ENCODE results near the gene CCDC187. TPM values are rescaled to one million over a fixed set of nuclear protein-coding genes. Genes with fewer than 3 reads are reported as not detected.

Gene CCDC187
- polyA plus RNA-seq, 10 donors = 0.03 to 0.17 (median 0.06) TPM; not detected in 1

DNA sequence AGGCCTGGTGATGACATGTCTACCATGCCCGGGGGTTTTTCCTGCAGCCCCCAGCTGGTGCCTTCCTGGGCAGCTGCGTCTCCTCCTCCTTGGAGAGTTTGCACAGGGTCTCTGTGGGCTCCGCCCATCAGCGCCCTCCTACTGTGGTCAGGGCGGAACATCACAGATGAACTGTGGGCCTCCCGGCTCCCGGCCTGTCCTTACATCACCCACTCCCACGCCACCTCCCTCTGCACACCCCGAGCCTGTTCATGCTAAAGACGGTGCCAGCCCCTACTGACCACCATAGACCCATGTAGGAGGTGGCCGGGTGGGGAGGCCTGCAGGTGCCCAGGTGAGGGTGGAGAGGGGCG is 36.0 kb upstream of the CCDC187 start:
- DNase-seq = no peak

DNA sequence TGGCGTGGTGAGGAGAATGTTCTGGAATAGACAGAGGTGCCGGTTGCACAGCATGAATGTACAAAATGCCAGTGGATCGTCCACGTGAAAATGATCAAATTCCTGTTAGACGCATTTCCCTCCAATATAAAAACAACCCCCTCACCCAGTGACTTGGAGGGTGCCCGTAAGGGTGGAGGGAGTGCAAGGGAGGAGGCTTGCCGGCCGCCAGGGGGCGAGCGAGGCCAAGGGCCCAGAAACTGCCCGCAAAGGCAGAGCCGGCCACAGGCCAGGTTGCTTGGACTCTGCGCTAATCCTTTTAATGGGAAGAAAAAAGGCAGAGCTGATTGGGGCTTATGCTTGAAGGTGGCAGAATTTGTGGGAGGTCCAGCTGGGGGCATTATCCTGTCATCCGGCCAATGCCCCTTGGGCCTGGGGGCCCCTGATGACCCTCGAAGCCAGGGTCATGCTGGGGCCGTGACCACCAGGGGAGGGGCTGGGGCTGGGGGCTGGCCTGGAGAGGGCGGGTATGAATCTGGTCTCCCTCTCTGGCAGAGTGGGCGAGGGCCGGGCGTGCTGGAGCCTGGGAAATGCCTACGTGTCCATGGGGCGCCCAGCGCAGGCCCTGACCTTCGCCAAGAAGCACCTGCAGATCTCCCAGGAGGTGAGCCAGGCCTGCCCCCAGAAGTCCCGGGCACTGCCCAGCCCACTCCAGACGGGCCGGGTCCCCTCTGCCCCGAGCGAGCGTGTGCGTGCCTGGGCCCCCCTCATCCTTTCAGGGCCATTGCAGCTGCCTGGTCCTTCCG is 35.5 kb upstream of the CCDC187 start:
- DNase-seq = peak in 1 of 3 donors; percentile 70

DNA sequence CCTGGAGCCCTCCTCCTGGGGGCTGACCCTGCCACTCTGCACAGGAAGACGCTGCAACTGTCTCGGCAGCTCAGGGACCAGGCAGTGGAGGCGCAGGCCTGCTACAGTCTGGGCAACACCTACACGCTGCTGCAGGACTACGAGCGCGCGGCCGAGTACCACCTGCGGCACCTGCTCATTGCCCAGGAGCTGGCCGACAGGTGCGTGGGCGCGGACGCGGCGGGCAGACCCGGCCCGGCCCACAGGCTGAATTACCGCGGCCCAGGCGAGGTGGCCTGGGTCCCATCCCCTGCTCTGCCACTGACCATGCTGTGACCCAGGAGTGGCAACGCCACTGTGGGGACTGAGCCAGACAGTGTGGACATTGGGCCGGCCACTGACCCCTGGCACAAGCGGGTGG is 34.6 kb upstream of the CCDC187 start:
- DNase-seq = no peak

DNA sequence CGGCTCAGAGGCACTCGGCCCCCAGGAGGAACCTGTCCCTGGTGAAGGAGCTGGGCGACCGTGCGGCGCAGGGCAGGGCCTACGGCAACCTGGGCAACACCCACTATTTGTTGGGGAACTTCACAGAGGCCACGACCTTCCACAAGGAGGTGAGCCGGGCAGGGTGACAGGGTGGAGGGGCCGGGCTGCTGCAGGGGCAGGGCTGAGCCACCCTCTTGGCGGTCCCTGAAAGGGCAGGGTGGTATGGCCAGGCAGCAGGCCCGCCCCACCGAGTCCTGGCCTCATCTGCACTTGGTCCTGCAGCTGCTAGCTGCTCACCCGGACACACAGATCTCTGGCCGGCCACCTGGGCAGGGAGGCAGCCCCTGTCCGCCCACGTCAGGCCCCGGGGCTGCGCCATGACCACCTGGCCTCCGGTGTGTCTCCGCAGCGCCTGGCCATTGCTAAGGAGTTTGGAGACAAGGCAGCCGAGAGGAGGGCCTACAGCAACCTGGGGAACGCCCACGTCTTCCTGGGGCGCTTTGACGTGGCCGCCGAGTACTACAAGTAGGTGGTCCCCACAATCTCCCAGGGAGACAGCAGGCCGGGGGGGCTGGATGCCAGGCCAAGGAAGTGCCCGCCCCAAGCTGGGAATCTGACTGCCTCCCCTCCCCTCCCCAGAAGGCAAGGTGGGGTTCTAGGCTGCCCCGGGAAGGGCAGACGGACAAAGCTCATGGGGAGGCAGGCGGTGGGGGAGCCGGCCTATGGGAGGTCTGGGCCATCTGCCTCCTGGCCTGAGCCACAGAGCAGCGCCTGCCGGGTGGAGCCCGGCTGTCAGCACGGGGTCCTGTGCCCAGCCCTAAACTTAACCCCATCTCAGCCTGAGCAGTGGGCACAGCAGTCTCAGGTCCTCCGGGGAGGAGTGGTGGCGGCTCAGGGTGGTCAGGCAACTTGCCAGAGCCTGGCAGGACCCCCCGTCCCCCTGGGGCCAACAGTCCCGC is 33.8 kb upstream of the CCDC187 start:
- DNase-seq = no peak

DNA sequence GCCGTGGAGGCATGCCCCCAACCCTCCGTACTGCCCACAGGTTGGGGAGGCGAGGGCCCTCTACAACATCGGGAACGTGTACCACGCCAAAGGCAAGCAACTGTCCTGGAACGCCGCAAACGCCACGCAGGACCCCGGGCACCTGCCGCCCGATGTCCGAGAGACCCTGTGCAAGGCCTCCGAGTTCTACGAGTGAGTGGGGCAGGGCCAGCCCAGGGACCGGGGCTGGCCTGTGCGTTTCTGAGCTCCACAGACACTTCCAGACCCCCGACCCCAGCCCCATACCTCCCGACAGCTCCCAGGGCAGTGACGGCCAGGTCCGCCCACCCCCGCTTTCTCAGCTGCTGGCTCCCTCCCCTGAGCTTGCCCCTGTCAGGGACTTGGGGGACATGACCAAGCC is 33.0 kb upstream of the CCDC187 start:
- no peak for DNase-seq

DNA sequence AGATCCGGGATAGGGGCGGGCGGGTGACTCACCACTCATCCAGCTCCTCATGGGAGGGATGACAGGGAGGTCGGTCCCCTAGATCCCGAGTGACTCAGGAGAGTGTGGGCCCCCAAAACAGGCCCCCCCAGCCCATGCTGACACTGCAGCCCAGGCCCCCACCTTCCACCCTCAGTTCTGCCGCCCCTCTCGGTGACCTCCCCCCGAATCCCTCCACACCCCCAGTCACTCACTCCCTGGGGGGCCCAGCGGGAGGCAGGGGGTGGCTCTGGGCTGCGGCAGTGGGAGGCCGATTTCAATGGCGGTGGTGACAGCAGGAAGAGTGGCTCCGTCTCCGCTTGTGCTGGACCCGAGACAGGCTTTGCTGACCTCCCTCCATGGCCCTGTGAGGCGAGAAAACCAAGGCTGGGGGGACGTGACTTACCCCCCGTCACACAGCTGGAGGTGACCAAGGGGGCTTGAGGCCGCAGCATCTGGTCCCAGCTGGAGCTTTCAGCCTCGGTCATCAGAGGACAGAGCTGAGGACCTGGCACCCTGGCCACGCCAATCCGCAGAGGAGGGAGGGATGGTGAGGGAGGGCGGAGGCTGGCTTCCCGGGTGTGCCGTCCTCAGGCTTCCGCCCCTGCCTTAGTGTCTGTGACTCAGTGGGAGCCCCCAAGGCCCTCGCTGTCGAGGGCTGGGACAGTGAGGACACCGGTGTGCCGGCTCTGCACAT is 32.4 kb upstream of the CCDC187 start:
- DNase-seq = no peak

DNA sequence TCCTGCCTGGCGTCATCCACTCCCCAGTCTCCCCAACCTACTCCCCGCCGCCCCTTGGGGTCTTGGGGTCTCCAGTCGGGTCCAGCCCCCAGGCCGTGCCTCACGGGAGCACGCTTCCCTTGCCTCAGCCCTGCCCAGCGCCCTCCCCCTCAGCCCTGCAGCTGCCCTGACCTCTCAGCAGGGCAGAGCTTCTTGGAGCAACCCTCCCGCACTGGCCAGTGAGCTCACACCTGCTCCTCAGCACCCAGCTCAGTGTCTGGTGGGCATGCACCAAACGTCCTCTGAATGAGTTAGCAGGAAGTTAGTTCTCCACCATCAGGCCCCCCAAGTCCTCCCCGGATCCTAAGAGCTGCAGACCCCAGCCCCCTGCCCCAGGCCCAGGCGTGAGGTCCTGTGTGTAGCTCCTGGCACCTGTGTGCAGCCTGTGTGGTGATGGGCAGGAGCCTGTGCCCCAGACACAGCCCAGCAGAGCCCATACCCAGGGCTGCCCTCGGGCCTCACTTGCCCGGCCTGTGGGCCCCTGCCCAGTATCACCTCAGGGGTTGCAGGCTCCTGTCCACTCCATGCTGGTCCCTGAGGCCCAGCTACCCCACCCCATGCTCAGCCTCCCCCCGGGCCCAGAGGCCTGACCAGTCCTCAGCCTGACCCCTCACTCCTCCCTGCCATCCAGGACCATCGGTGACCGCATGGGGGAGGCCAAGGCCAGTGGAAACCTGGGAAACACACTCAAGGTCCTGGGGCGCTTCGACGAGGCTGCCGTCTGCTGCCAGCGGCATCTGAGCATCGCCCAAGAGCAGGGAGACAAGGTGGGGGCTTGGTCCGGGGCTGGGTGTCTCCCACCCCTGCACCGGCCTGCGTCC is 31.6 kb upstream of the CCDC187 start:
- no peak for DNase-seq

DNA sequence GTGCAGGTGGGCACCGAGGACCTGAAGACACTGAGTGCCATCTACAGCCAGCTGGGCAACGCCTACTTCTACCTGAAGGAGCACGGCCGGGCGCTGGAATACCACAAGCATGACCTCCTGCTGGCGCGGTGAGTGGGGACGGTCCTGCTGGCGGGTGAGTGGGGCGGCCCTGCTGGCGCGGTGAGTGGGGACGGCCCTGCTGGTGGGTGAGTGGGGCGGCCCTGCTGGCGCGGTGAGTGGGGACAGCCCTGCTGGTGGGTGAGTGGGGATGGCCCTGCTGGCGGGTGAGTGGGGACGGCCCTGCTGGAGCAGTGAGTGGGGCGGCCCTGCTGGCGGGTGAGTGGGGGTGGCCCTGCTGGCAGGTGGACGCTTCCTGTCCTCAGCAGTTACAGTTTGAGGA is 30.6 kb upstream of the CCDC187 start:
- no peak for DNase-seq

DNA sequence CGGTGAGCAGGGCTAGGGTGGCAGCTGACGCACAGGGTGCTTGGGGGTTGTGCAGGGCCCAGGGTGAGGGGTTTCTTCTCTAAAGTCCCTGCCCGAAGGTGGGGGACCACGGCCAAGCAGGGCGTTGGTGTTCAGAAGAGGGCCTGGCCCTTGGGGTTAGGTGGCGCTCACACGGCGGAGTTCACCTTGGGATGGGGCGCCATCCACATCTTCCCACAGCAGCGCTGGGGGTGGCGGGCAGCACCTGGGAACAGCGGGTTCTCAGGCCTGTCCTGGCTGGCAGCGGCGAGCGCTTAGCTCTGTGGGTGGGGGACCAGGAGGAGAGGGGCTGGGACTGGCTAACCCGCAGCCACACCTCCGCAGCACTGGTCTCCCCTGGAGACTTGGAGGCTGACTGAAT is 29.6 kb upstream of the CCDC187 start:
- no peak for DNase-seq

DNA sequence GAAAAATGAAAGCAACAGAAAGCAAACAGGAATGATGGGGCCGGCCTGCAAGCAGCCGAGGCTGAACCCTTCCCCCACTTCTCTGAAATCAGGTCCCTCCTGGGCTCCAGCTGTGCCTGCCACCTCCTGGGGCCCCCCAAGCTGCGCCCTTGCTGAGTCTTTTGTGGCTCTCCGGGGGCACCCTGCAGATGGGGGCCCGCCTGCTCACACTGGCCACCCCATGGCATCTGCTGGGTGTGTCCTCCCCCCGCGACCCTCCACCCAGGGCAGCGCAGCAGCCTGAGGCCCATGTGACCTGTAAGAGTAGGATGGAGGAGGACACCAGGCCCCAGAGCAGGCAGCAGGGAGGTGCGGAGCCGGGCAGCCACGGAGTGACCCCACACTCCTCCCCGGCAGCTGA is 29.2 kb upstream of the CCDC187 start:
- DNase-seq = no peak

DNA sequence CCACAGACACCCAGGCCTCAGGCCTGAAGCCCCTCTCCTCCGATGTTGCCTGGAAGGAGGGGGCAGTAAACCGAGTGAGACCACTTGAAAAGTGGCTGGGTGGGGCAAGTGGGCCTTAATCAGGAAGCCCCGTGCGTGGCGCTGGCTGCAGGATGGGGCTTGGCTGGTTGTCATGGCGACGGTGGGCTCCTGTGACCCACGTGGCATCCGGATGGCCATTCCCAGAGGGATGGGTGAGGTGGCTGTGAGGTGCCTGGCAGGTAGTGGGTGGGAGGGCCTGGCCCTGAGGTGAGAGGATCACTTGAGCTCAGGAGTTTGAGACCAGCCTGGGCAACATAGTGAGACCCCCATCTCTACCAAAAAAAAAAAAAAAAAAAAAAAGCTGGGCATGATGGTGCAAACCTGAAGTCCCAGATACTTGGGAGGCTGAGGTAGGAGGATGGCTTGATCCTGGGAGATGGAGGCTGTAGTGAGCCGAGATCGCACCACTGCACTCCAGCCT is 28.6 kb upstream of the CCDC187 start:
- no peak for DNase-seq

DNA sequence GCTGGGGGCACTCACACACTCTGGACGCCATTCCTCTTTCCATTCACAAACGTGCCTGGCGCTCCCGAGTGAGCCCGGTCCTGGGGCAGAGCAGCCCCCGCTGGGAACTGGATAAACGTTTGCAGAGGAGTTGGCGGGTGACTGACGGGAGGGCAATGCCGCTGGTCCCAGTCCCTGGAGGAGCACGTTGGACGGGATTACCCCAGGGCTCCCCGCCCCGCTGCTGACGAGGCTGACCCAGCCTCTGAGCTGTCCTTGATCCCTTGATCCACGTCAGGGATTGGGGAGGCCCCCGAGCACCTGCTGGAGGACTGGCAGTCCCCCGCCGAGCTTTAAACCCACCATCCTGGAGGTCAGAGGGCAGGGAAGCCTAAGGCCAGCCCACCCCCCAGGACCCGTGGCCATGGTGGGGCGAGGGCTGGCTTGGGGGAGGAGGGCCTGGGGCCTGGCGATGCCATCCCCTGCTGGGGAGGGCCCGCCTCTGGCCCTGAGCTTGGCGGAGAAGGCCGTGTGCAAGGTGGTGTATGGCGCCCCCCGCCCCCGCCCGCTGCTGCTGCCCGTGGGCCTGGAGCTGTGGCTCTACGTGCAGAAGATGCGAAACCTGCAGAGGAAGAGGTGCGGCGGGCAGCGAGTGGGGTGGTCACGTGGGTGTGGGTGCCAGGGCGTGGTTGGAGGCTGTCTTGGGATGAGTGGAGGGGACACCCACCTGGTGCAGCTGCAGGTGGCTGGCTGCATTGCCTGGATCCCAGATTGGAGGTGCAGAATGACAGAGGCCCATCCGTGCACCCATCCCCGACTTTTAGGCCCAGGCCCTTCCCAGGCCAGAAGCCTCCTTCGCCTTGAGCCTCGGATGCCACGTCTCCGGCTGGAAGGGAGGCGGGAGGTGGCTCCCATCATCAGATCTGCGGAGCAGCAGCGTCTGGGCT is 27.9 kb upstream of the CCDC187 start:
- DNase-seq = no peak

DNA sequence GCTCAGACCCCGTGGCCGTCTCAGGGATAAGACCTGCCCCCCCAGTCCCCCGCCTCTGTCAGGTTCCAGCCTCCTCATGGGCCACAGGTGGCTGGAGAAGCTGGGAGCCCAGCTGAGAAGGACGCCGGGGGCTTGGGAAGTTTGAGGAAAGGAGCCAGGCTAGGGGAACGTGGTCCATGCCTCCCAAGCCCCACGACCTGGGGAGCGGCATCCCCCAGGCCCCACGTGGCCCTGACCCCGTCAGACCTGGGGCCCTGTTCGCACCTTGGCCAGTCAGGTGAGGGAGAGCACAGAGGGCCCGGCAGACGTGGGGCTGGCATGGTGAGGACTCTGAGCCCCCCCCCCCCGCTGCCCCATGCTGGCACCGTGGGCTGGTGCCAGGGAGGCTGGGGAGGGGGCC is 27.1 kb upstream of the CCDC187 start:
- no peak for DNase-seq

DNA sequence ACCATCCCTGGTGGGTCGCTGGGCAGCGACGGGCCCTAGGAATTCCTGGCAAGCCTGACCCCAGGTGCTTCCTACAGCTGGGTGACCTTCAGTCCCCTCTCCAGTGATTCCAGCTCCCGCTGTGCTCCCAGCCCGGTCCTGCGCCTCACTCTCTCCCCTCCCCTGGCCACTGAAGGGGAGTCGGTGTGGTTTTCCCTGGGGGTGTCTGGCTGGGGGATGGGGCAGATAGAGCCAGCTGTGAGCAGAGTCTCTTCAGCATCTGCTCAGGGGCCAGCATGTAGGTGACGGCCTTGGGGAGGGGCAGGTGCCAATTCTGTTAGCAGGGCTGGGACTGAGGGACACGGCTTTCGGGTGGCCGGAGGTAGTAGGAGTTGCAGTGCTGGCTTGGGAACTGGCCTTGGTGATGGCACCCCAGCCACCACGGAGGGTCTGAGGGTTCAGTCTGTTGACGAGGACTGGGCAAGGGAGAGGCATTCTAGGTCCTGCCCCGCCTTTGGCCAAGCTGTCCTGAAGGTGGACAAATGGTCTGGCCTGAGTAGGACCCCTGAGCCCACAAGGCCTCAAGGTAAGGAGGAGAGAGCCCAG is 26.6 kb upstream of the CCDC187 start:
- DNase-seq = no peak

DNA sequence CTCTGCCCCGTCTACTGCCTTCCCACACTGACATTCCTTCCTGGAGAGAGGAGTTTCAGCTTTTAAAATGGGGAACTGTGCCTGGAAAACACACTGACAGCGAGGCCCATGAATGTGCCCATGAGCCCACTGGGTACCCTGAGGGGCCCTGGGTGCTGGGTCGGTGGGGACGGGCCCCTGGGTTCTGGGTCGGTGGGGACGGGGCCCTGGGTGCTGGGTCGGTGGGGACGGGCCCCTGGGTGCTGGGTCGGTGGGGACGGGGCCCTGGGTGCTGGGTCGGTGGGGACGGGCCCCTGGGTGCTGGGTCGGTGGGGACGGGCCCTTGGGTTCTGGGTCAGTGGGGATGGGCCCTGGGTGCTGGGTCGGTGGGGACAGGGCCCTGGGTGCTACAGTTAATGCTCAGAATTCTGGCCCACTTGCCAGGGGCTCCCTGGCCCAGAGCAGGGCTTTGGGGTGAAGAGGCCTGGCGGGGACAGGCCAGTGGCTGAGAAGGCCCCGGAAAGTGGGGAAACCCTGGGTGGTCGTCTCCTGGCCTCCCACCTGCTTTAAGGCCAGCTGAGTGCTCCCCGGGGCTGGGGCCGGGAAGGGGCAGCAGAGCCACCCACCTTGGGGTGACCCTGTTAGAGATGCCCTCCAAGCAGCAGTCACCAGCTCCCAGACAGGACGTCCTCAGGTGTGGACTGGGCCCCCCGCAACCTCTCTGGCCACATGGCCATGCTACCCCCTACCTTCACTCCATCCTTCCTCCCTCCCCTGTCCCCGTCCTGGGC is 25.9 kb upstream of the CCDC187 start:
- DNase-seq = no peak

DNA sequence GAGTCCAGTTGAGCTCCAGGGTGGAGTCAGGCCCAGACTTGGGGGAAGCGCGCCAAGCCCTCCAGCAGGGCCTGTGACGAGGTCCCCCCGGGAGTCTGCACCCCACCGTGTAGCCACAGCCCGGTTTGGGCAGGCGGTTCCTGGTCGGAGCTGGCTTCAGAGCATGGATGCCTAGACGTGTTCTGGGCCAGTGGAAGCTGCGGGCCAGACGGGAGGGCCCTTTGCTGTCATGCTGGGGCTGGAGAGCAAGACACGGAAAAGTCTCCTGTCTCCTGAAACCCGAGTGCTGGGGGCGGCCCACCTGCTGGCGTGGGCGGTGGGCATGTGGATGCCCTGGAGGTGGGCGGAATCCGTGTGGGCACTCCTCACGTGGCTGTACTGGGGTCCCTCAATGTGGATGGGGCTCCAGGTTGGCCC is 25.3 kb upstream of the CCDC187 start:
- DNase-seq = no peak

DNA sequence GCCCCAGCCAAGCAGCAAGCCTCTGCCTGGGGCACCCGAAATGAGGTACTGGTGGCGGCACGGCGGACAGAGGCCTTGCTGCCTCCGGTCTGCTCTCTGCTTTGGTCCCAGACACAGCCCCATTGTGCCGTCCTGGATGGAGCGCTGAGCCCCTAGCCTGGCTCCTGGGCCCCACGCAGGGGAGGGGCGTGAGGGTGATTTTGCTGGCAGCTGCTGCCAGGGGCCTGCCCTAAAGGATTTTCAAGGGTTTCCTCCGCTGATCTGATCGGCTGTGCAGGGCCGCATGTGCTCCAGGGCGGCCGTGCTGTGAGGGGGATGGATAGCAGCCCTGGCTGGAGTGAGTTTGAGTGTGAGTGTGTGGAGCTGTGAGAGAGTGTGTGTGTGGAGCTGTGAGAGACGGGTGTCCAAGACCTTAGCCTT is 24.7 kb upstream of the CCDC187 start:
- peak in 1 of 3 donors; percentile 82 for DNase-seq

DNA sequence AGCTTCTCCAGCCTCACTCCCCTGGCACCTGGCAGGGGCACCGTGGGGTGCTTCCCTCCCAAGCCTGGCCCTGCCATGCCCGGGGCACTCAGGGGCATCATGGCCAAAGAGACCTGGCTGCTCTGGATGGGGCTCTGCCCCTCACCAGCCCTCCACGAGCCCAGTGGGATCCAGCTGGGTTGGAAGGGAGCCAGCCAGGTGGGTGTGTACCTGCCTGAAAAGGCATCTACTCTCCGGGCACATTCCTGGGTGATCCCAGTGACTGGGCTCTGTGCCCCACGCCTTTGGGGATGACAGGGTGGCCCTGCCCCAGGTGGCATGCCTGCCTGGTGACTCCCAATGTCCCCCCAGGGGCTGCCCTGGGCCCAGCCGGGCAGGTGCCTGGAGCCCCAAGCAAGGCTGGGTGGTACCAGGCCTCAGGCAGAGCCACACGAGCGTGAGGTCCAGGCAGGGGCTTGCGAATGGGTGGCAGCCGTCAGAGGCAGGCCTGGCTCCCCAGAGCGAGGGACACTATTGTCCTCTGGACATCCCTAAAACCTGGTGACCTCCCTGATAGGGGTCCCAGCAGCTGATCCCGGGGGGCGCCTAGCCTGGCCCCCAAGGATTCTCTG is 24.2 kb upstream of the CCDC187 start:
- DNase-seq = no peak
